Activated T-cell treated with anti-CD3 and anti-CD28 coated beads, Interleukin-2, amount 50 U/mL, for 72 hours (primary cell): ENCODE data around the gene IRS2. TPM values are rescaled to one million over a fixed set of nuclear protein-coding genes. Genes with fewer than 3 reads are reported as not detected.

ENCODE experiments used
- ATAC-seq, 2 donors: fragments of 150-1000 bp; cut with Tn5 transposase; replicated peaks in 1 of 2; 2 replicates each; pipeline ENCODE4 v1.10.0; 2021; ENCODE audit warnings: moderate library complexity in 2 of 2, mild to moderate bottlenecking in 1 of 2
- DNase-seq, 2 donors: peaks; one replicate each; pipeline ENCODE4 v3.0.0; 2021 to 2022; ENCODE audit warnings: mixed read lengths in 1 of 2
- H3K27ac Mint-ChIP-seq: one replicate; pipeline ENCODE4 v1.8.0; 2022; ENCODE audit warnings: mild to moderate bottlenecking, moderate library complexity, mixed read lengths
- H3K27me3 Mint-ChIP-seq: one replicate; pipeline ENCODE4 v1.8.0; 2022; ENCODE audit warnings: low read depth, mixed read lengths
- H3K36me3 Mint-ChIP-seq, 2 donors: one replicate each; pipeline ENCODE4 v1.8.0; 2022; ENCODE audit warnings: mixed read lengths in 2 of 2, mild to moderate bottlenecking in 1 of 2; ENCODE audit not compliant: insufficient read depth in 2 of 2
- H3K4me1 Mint-ChIP-seq: one replicate; pipeline ENCODE4 v1.8.0; 2022; ENCODE audit warnings: low read depth, mixed read lengths
- H3K4me3 Mint-ChIP-seq, 2 donors: one replicate each; pipeline ENCODE4 v1.8.0; 2022; ENCODE audit warnings: mild to moderate bottlenecking in 2 of 2, mixed read lengths in 2 of 2, moderate library complexity in 2 of 2
- H3K9me3 Mint-ChIP-seq, 2 donors: one replicate each; pipeline ENCODE4 v1.8.0; 2022; ENCODE audit warnings: mixed read lengths in 2 of 2
- total RNA-seq, 2 donors: library from RNA; stranded (reverse); gene quantifications; one replicate each; pipeline ENCODE4 v1.2.3, GENCODE V29; 2022

IRS2 gene
- total RNA-seq, 2 donors from 2014 or later = 5.4 to 5.6 TPM

GRCh38 chr13:109768176-109768575 is 18.2 kb downstream of the IRS2 start:
- Mint-ChIP-seq H3K27ac (no peak overlapping the region), H3K4me1 (peaks cover 33% of the 10 kb centered on the region), H3K27me3 (no peaks in the 10 kb centered on the region), H3K36me3 (peaks cover 0 to 2% of the 10 kb centered on the region in 2 donors), H3K9me3 (no peaks in the 10 kb centered on the region), H3K4me3 (no peak overlapping the region)
- no peak for ATAC-seq
- no peak for DNase-seq

GRCh38 chr13:109767023-109767422 is 19.4 kb downstream of the IRS2 start:
- Mint-ChIP-seq H3K27me3 (no peaks in the 10 kb centered on the region), H3K4me3 (no peak overlapping the region), H3K36me3 (peaks cover 0 to 2% of the 10 kb centered on the region in 2 donors), H3K4me1 (peaks cover 38% of the 10 kb centered on the region), H3K27ac (no peak overlapping the region), H3K9me3 (no peaks in the 10 kb centered on the region)
- no peak for DNase-seq
- no peak for ATAC-seq

GRCh38 chr13:109764470-109765291 is 21.7 kb downstream of the IRS2 start:
- no peaks in the 10 kb centered on the region for H3K27me3 Mint-ChIP-seq
- peak overlapping the region; percentile 35 to 46 for H3K4me3 Mint-ChIP-seq
- DNase-seq = peak in 1 of 2 donors; percentile 34
- H3K4me1 Mint-ChIP-seq = peaks cover 40% of the 10 kb centered on the region
- no peaks in the 10 kb centered on the region for H3K9me3 Mint-ChIP-seq
- H3K27ac Mint-ChIP-seq = no peak overlapping the region
- peak; percentile 82 to 87 for ATAC-seq
- H3K36me3 Mint-ChIP-seq = no peaks in the 10 kb centered on the region

GRCh38 chr13:109764045-109764444 is 22.3 kb downstream of the IRS2 start:
- no peaks in the 10 kb centered on the region for H3K27me3 Mint-ChIP-seq
- no peaks in the 10 kb centered on the region for H3K9me3 Mint-ChIP-seq
- DNase-seq = no peak
- no peaks in the 10 kb centered on the region for H3K36me3 Mint-ChIP-seq
- no peak overlapping the region for H3K27ac Mint-ChIP-seq
- peaks cover 43% of the 10 kb centered on the region for H3K4me1 Mint-ChIP-seq
- H3K4me3 Mint-ChIP-seq = no peak overlapping the region
- ATAC-seq = no peak

GRCh38 chr13:109762791-109763190 is 23.6 kb downstream of the IRS2 start:
- Mint-ChIP-seq H3K36me3 (no peaks in the 10 kb centered on the region), H3K9me3 (no peaks in the 10 kb centered on the region), H3K27me3 (no peaks in the 10 kb centered on the region), H3K4me3 (no peak overlapping the region), H3K4me1 (peaks cover 43% of the 10 kb centered on the region), H3K27ac (no peak overlapping the region)
- no peak for DNase-seq
- ATAC-seq = no peak

- H3K4me3 Mint-ChIP-seq = no peak overlapping the region
- H3K27ac Mint-ChIP-seq = no peak overlapping the region
- H3K27me3 Mint-ChIP-seq = no peaks in the 10 kb centered on the region
- ATAC-seq = no peak
- H3K4me1 Mint-ChIP-seq = peaks cover 38% of the 10 kb centered on the region
- no peaks in the 10 kb centered on the region for H3K9me3 Mint-ChIP-seq
- no peak for DNase-seq
- no peaks in the 10 kb centered on the region for H3K36me3 Mint-ChIP-seq
These were observed 24.7 kb downstream of the IRS2 start for GRCh38 chr13:109761695-109762094.

- Mint-ChIP-seq H3K9me3 (no peaks in the 10 kb centered on the region), H3K27me3 (no peaks in the 10 kb centered on the region), H3K4me1 (peaks cover 35% of the 10 kb centered on the region), H3K4me3 (no peak overlapping the region), H3K27ac (no peak overlapping the region), H3K36me3 (no peaks in the 10 kb centered on the region)
- ATAC-seq = no peak
- no peak for DNase-seq
These were observed 25.4 kb downstream of the IRS2 start for GRCh38 chr13:109760951-109761350.

GRCh38 chr13:109760402-109760801 is 26.0 kb downstream of the IRS2 start:
- ATAC-seq (no peak), DNase-seq (no peak)
- H3K27me3 Mint-ChIP-seq = no peaks in the 10 kb centered on the region
- no peak overlapping the region for H3K4me3 Mint-ChIP-seq
- peaks cover 35% of the 10 kb centered on the region for H3K4me1 Mint-ChIP-seq
- no peaks in the 10 kb centered on the region for H3K9me3 Mint-ChIP-seq
- H3K36me3 Mint-ChIP-seq = no peaks in the 10 kb centered on the region
- peak overlapping the region; percentile 29 for H3K27ac Mint-ChIP-seq

- no peaks in the 10 kb centered on the region for H3K9me3 Mint-ChIP-seq
- H3K4me3 Mint-ChIP-seq = no peak overlapping the region
- ATAC-seq (no peak), DNase-seq (no peak)
- H3K4me1 Mint-ChIP-seq = peaks cover 28% of the 10 kb centered on the region
- H3K36me3 Mint-ChIP-seq = no peaks in the 10 kb centered on the region
- no peaks in the 10 kb centered on the region for H3K27me3 Mint-ChIP-seq
- H3K27ac Mint-ChIP-seq = peak overlapping the region; percentile 29
These were observed 26.8 kb downstream of the IRS2 start for GRCh38 chr13:109759609-109760008.

GRCh38 chr13:109758937-109759480 is 27.4 kb downstream of the IRS2 start:
- no peaks in the 10 kb centered on the region for H3K36me3 Mint-ChIP-seq
- DNase-seq = no peak
- no peak overlapping the region for H3K27ac Mint-ChIP-seq
- H3K4me3 Mint-ChIP-seq = no peak overlapping the region
- no peaks in the 10 kb centered on the region for H3K9me3 Mint-ChIP-seq
- H3K27me3 Mint-ChIP-seq = no peaks in the 10 kb centered on the region
- no peak for ATAC-seq
- H3K4me1 Mint-ChIP-seq = peaks cover 22% of the 10 kb centered on the region

- no peak for DNase-seq
- H3K4me3 Mint-ChIP-seq = no peak overlapping the region
- no peaks in the 10 kb centered on the region for H3K36me3 Mint-ChIP-seq
- no peaks in the 10 kb centered on the region for H3K9me3 Mint-ChIP-seq
- H3K4me1 Mint-ChIP-seq = peaks cover 12% of the 10 kb centered on the region
- no peaks in the 10 kb centered on the region for H3K27me3 Mint-ChIP-seq
- no peak overlapping the region for H3K27ac Mint-ChIP-seq
- no peak for ATAC-seq
These were observed 29.6 kb downstream of the IRS2 start for GRCh38 chr13:109756778-109757177.

- Mint-ChIP-seq H3K27me3 (no peaks in the 10 kb centered on the region), H3K9me3 (no peaks in the 10 kb centered on the region), H3K4me3 (no peak overlapping the region), H3K4me1 (peaks cover 12% of the 10 kb centered on the region), H3K36me3 (no peaks in the 10 kb centered on the region), H3K27ac (no peak overlapping the region)
- ATAC-seq (no peak), DNase-seq (no peak)
These were observed 30.4 kb downstream of the IRS2 start for GRCh38 chr13:109755997-109756396.

- no peak for ATAC-seq
- no peak overlapping the region for H3K4me3 Mint-ChIP-seq
- no peaks in the 10 kb centered on the region for H3K36me3 Mint-ChIP-seq
- no peak for DNase-seq
- no peaks in the 10 kb centered on the region for H3K27me3 Mint-ChIP-seq
- no peaks in the 10 kb centered on the region for H3K9me3 Mint-ChIP-seq
- H3K27ac Mint-ChIP-seq = no peak overlapping the region
- peaks cover 12% of the 10 kb centered on the region for H3K4me1 Mint-ChIP-seq
These were observed 30.8 kb downstream of the IRS2 start for GRCh38 chr13:109755551-109755950.

- H3K9me3 Mint-ChIP-seq = no peaks in the 10 kb centered on the region
- no peak for ATAC-seq
These were observed 34.9 kb downstream of the IRS2 start for GRCh38 chr13:109751477-109751876.

More at GRCh38 chr13:109751477-109751876, 34.9 kb downstream of the IRS2 start:
- DNase-seq = no peak
- Mint-ChIP-seq H3K27me3 (no peaks in the 10 kb centered on the region), H3K36me3 (no peaks in the 10 kb centered on the region), H3K4me3 (no peak overlapping the region), H3K4me1 (no peaks in the 10 kb centered on the region), H3K27ac (peak overlapping the region; percentile 18)
